ENCODE results near the gene ZNF787. TPM values are rescaled to one million over a fixed set of nuclear protein-coding genes. Genes with fewer than 3 reads are reported as not detected.

ZNF787 gene
- total RNA-seq, 1 experiment from 2014 or later = 111 TPM

- Histone ChIP-seq H3K9ac (ENCODE audit: low read length) (no peak overlapping the region), H3K4me1 (ENCODE audit: insufficient read depth, low read length) (no peaks in the 10 kb centered on the region), H3K4me2 (ENCODE audit: low read length) (no peak overlapping the region), H3K4me3 (ENCODE audit: low read length) (no peak overlapping the region), H3K9me2 (replicated peaks; ENCODE audit: low read length) (no peaks in the 10 kb centered on the region), H3F3A (ENCODE audit: low read length, unreplicated experiment) (no peaks in the 10 kb centered on the region), H4K20me1 (ENCODE audit: low read length) (no peaks in the 10 kb centered on the region), H3K79me2 (ENCODE audit: low read length) (no peaks in the 10 kb centered on the region), H2AFZ (ENCODE audit: low read length) (no peak overlapping the region), H3K27me3 (ENCODE audit: low read length) (peaks cover 60% of the 10 kb centered on the region), H3K9me3 (ENCODE audit: low read length) (0 out of 2 replicates have a peak, but pooled peaks cover 4% of the 10 kb centered on the region), H3K27ac (ENCODE audit: low read length) (no peak overlapping the region), H3K36me3 (ENCODE audit: low read depth, low read length) (no peaks in the 10 kb centered on the region)
- CTCF ChIA-PET = no interaction called here
- BruUV-seq (replicated peaks) = no TSS peak
- DNase-seq (no peak), ATAC-seq (no peak)
- TF ChIP-seq EZH2phosphoT487 (IDR thresholded peaks at IDR 0.05; ENCODE audit: borderline replicate concordance, low read length) (no peak), EZH2 (IDR thresholded peaks at IDR 0.05; ENCODE audit: low read length, unreplicated experiment) (no peak), CTCF (conservative IDR thresholded peaks at IDR 0.05; ENCODE audit: low read depth, low read length) (no peak)
- intact Hi-C loops (cut with micrococcal nuclease) = no loop called here
- POLR2A ChIA-PET (ENCODE audit: unreplicated experiment) = no interaction called here
These were observed 67.5 kb downstream of the ZNF787 start for GRCh38 chr19:56053596-56053995.

Other genes starting within 250 kb of the ZNF787 start
- gene NLRP13, start 189.0 kb downstream of the ZNF787 start, total RNA-seq (2014; rRNA removed) = not detected in 2 replicates
- not detected in 2 replicates for gene NLRP8, start 173.5 kb downstream of the ZNF787 start, total RNA-seq (2014; rRNA removed)
- not detected in 2 replicates for gene NLRP5, start 134.5 kb downstream of the ZNF787 start, total RNA-seq (2014; rRNA removed)
- gene ZNF444, start 20.0 kb upstream of the ZNF787 start, total RNA-seq (2014; rRNA removed) = 40.0 and 65.0 TPM in 2 replicates
- gene GALP, start 54.7 kb upstream of the ZNF787 start, total RNA-seq (2014; rRNA removed) = not detected in 2 replicates
- not detected in 2 replicates for gene ZSCAN5B, start 76.5 kb upstream of the ZNF787 start, total RNA-seq (2014; rRNA removed)
- gene ZSCAN5C, start 81.0 kb upstream of the ZNF787 start, total RNA-seq (2014; rRNA removed) = not detected in 2 replicates
- not detected in 2 replicates for gene EDDM13, start 151.5 kb upstream of the ZNF787 start, total RNA-seq (2014; rRNA removed)
- 17.2 and 23.7 TPM in 2 replicates for gene ZSCAN5A, start 193.5 kb upstream of the ZNF787 start, total RNA-seq (2014; rRNA removed)

All from PC-3 (cell line).